ENCODE data around the gene GASK1A.
A peak's percentile ranks its signal among the peaks of the same experiment; 100 is the strongest.

GASK1A gene

GRCh38 chr3:43014241-43014640 lies 35.1 kb downstream of the GASK1A start:
- H3K4me1 ChIP-seq (ENCODE audit: low read length) = no peaks in the 10 kb centered on the region
- no peak overlapping the region for H3K9ac ChIP-seq (ENCODE audit: low read length)
- peak overlapping the region; percentile 87 for H2AFZ ChIP-seq (ENCODE audit: low read depth, low read length)
- H3K27me3 ChIP-seq (ENCODE audit: low read depth, low read length) = 0 out of 2 replicates have a peak, but pooled peaks cover 1% of the 10 kb centered on the region
- H3K36me3 ChIP-seq (replicated peaks; ENCODE audit: low read depth, low read length) = peaks cover 12% of the 10 kb centered on the region
- TF ChIP-seq EZH2phosphoT487 (IDR thresholded peaks at IDR 0.05; ENCODE audit: low read depth) (no peak), CTCF (IDR thresholded peaks at IDR 0.05; ENCODE audit: low read depth, low read length) (no peak)
- H3K79me2 ChIP-seq (ENCODE audit: low read length) = no peaks in the 10 kb centered on the region
- H3K27ac ChIP-seq (ENCODE audit: low read length) = no peak overlapping the region
- H4K20me1 ChIP-seq (ENCODE audit: insufficient read depth, low read length) = no peaks in the 10 kb centered on the region
- peaks cover 25% of the 10 kb centered on the region; the same call in 1 of the 2 replicates for H3K9me3 ChIP-seq (ENCODE audit: insufficient read depth, low read length)
- no peak overlapping the region for H3K4me3 ChIP-seq (ENCODE audit: low read length)
- no peak overlapping the region for H3K4me2 ChIP-seq (ENCODE audit: low read length)

- Histone ChIP-seq H4K20me1 (ENCODE audit: insufficient read depth, low read length) (no peaks in the 10 kb centered on the region), H3K36me3 (replicated peaks; ENCODE audit: low read depth, low read length) (peaks cover 12% of the 10 kb centered on the region), H3K9me3 (ENCODE audit: insufficient read depth, low read length) (peaks cover 25% of the 10 kb centered on the region; the same call in 1 of the 2 replicates), H2AFZ (ENCODE audit: low read depth, low read length) (peak overlapping the region; percentile 87; the same call in 1 of the 2 replicates), H3K4me1 (ENCODE audit: low read length) (no peaks in the 10 kb centered on the region), H3K27ac (ENCODE audit: low read length) (no peak overlapping the region), H3K79me2 (ENCODE audit: low read length) (no peaks in the 10 kb centered on the region), H3K9ac (ENCODE audit: low read length) (no peak overlapping the region), H3K4me3 (ENCODE audit: low read length) (no peak overlapping the region), H3K27me3 (ENCODE audit: low read depth, low read length) (no peaks in the 10 kb centered on the region), H3K4me2 (ENCODE audit: low read length) (no peak overlapping the region)
- TF ChIP-seq CTCF (IDR thresholded peaks at IDR 0.05; ENCODE audit: low read depth, low read length) = no peak
Measured at GRCh38 chr3:43014956-43015355, 35.8 kb downstream of the GASK1A start.

GRCh38 chr3:43015572-43015971 lies 36.5 kb downstream of the GASK1A start:
- Histone ChIP-seq H3K9me3 (ENCODE audit: insufficient read depth, low read length) (peaks cover 25% of the 10 kb centered on the region; the same call in 1 of the 2 replicates), H3K4me3 (ENCODE audit: low read length) (no peak overlapping the region), H3K27ac (ENCODE audit: low read length) (no peak overlapping the region), H3K36me3 (replicated peaks; ENCODE audit: low read depth, low read length) (peaks cover 12% of the 10 kb centered on the region), H3K27me3 (ENCODE audit: low read depth, low read length) (no peaks in the 10 kb centered on the region), H2AFZ (ENCODE audit: low read depth, low read length) (peak overlapping the region; percentile 87; the same call in 1 of the 2 replicates), H3K4me2 (ENCODE audit: low read length) (no peak overlapping the region), H3K9ac (ENCODE audit: low read length) (no peak overlapping the region), H3K79me2 (ENCODE audit: low read length) (no peaks in the 10 kb centered on the region), H3K4me1 (ENCODE audit: low read length) (no peaks in the 10 kb centered on the region), H4K20me1 (ENCODE audit: insufficient read depth, low read length) (no peaks in the 10 kb centered on the region)
- no peak for TF ChIP-seq EZH2phosphoT487 (IDR thresholded peaks at IDR 0.05; ENCODE audit: low read depth)
- no peak for TF ChIP-seq CTCF (IDR thresholded peaks at IDR 0.05; ENCODE audit: low read depth, low read length)

GRCh38 chr3:43015991-43016865 lies 37.1 kb downstream of the GASK1A start:
- H3K27me3 ChIP-seq (ENCODE audit: low read depth, low read length) = no peaks in the 10 kb centered on the region
- no peak overlapping the region for H3K4me3 ChIP-seq (ENCODE audit: low read length)
- H3K36me3 ChIP-seq (replicated peaks; ENCODE audit: low read depth, low read length) = peaks cover 12% of the 10 kb centered on the region
- no peak overlapping the region for H3K9ac ChIP-seq (ENCODE audit: low read length)
- peak overlapping the region; percentile 87 for H2AFZ ChIP-seq (ENCODE audit: low read depth, low read length)
- peaks cover 25% of the 10 kb centered on the region; the same call in 1 of the 2 replicates for H3K9me3 ChIP-seq (ENCODE audit: insufficient read depth, low read length)
- no peak overlapping the region for H3K4me2 ChIP-seq (ENCODE audit: low read length)
- no peaks in the 10 kb centered on the region for H3K79me2 ChIP-seq (ENCODE audit: low read length)
- no peaks in the 10 kb centered on the region for H4K20me1 ChIP-seq (ENCODE audit: insufficient read depth, low read length)
- H3K4me1 ChIP-seq (ENCODE audit: low read length) = no peaks in the 10 kb centered on the region
- no peak for TF ChIP-seq EZH2phosphoT487 (IDR thresholded peaks at IDR 0.05; ENCODE audit: low read depth)
- no peak for TF ChIP-seq CTCF (IDR thresholded peaks at IDR 0.05; ENCODE audit: low read depth, low read length)
- H3K27ac ChIP-seq (ENCODE audit: low read length) = no peak overlapping the region

Data from OCI-LY3 (cell line).